Measurements from ENCODE around the gene PEAK1. TPM values are rescaled to one million over a fixed set of nuclear protein-coding genes. Genes with fewer than 3 reads are reported as not detected.

The PEAK1 gene
- total RNA-seq, 1 experiment from 2014 or later, result 21.2 TPM

GRCh38 chr15:77059786-77060361 is 360.0 kb downstream of the PEAK1 start:
- H2BK5ac ChIP-seq (ENCODE audit: insufficient read length, low read length), result no peak overlapping the region
- H3K18ac ChIP-seq (ENCODE audit: insufficient read length, low read depth, low read length), result no peak overlapping the region
- H3K4me2 ChIP-seq (ENCODE audit: insufficient read depth, insufficient read length, low read length), result no peak overlapping the region
- peaks cover 4% of the 10 kb centered on the region; the same call in 1 of the 2 replicates for H3K79me2 ChIP-seq (ENCODE audit: insufficient read depth, low read length)
- H4K20me1 ChIP-seq (ENCODE audit: control insufficient read depth, insufficient read depth, insufficient read length), result no peaks in the 10 kb centered on the region
- no peak overlapping the region for H4K5ac ChIP-seq (ENCODE audit: insufficient read length, low read depth, low read length)
- H4K91ac ChIP-seq (ENCODE audit: insufficient read length, low read depth, low read length), result no peak overlapping the region
- no peaks in the 10 kb centered on the region for H3K27me3 Mint-ChIP-seq (ENCODE audit: low read depth)
- H3K23ac ChIP-seq (ENCODE audit: insufficient read length, low read depth, low read length), result no peak overlapping the region
- H2BK15ac ChIP-seq (ENCODE audit: low read depth, low read length), result no peak overlapping the region
- peaks cover 44 to 54% of the 10 kb centered on the region in 2 experiments for H3K4me1 Mint-ChIP-seq
- H3K56ac ChIP-seq (ENCODE audit: insufficient read length, low read depth, low read length), result no peak overlapping the region
- no peaks in the 10 kb centered on the region for H3K27me3 ChIP-seq (ENCODE audit: insufficient read depth, low read length)
- H3K36me3 Mint-ChIP-seq (ENCODE audit: insufficient read depth in 1 of 3, low read depth in 3 of 3), result no peaks in the 10 kb centered on the region
- no peak overlapping the region for H3K9ac ChIP-seq (ENCODE audit: extremely low read depth, insufficient read length, low read length)
- H3K4me1 ChIP-seq (ENCODE audit: insufficient read depth, low read length), result peaks cover 2% of the 10 kb centered on the region
- H3K23me2 ChIP-seq (ENCODE audit: insufficient read length, low read depth, low read length, poor library complexity, severe bottlenecking), result no peaks in the 10 kb centered on the region
- H3T11ph ChIP-seq (ENCODE audit: low read length), result no peak overlapping the region
- no peak overlapping the region for H3K4ac ChIP-seq (ENCODE audit: low read depth, low read length)
- TF ChIP-seq CTCF (conservative IDR thresholded peaks at IDR 0.05), result no peak
- no peaks in the 10 kb centered on the region for H3K9me3 Mint-ChIP-seq
- no peak overlapping the region for H3K27ac ChIP-seq (ENCODE audit: insufficient read length, low read depth, low read length)
- no peak overlapping the region for H2BK20ac ChIP-seq (ENCODE audit: low read depth, low read length, poor library complexity, severe bottlenecking)
- no peak overlapping the region for H3K14ac ChIP-seq (ENCODE audit: insufficient read depth, low read length)
- no peak overlapping the region for H2AFZ ChIP-seq (ENCODE audit: low read length)
- no peak overlapping the region; a peak in 1 of 7 replicates for H3K27ac Mint-ChIP-seq
- no peak overlapping the region for H2AK5ac ChIP-seq (ENCODE audit: insufficient read length, low read length)
- no CpG with 5 or more reads among the region's 2 CpGs for WGBS (ENCODE audit: extremely low coverage, insufficient read length, low lambda C conversion rate)
- no peaks in the 10 kb centered on the region for H3K9me3 ChIP-seq (ENCODE audit: control insufficient read depth, low read depth, low read length)
- DNase-seq, result no peak
- H2BK12ac ChIP-seq (ENCODE audit: insufficient read length, low read depth, low read length), result no peak overlapping the region
- no peak overlapping the region for H4K8ac ChIP-seq (replicated peaks; ENCODE audit: insufficient read length, low read depth, low read length)
- H3K79me1 ChIP-seq (ENCODE audit: insufficient read depth, low read depth, low read length, poor library complexity, severe bottlenecking), result peaks cover 3% of the 10 kb centered on the region
- H2BK120ac ChIP-seq (ENCODE audit: low read depth, low read length, poor library complexity, severe bottlenecking), result no peak overlapping the region
- no peak overlapping the region for H3K4me3 Mint-ChIP-seq

Measured in H9 (cell line).